Left ventricle myocardium inferior (tissue), 1 donor: Measurements from ENCODE around the gene IL16. TPM values are rescaled to one million over a fixed set of nuclear protein-coding genes. Genes with fewer than 3 reads are reported as not detected.

Experiments
- DNase-seq: peaks from one replicate; pipeline ENCODE4 v3.0.0-alpha.2; 2020
- H3K27ac ChIP-seq: fragments of 200-600 bp; replicated peaks from 2 replicates; pipeline ENCODE4 v1.8.0; 2021
- H3K27me3 ChIP-seq: fragments of 200-600 bp; 2 replicates; pipeline ENCODE4 v1.8.0; 2021; ENCODE audit warnings: low read depth
- H3K36me3 ChIP-seq: fragments of 200-600 bp; 2 replicates; pipeline ENCODE4 v1.8.0; 2021
- H3K4me1 ChIP-seq: fragments of 200-600 bp; 2 replicates; pipeline ENCODE4 v1.8.0; 2021
- H3K4me3 ChIP-seq: fragments of 200-600 bp; 2 replicates; pipeline ENCODE4 v1.8.0; 2021; ENCODE audit warnings: mild to moderate bottlenecking, moderate library complexity
- H3K9me3 ChIP-seq: fragments of 200-600 bp; replicated peaks from 2 replicates; pipeline ENCODE4 v1.8.0; 2021
- CTCF ChIP-seq: fragments of 200-600 bp; IDR thresholded peaks from 2 replicates; pipeline ENCODE4 v1.8.0; 2021; ENCODE audit warnings: antibody characterized with exemption, mild to moderate bottlenecking, borderline replicate concordance
- intact Hi-C: fragments of 100-400 bp; cut with micrococcal nuclease; formaldehyde crosslinking; loops from one replicate; pipeline ENCODE4 v1.11.0; 2022
- total RNA-seq: library from RNA; stranded (reverse); fragmentation: NEBNext Ultra II Directional; extraction: Animal tissue kit (Norgen Biotek cat#: 25700); gene quantifications from one replicate; pipeline ENCODE4 v1.2.1, GENCODE V29; 2021
- donor health status: DM: no; HTN: yes; CAD: no; lungs with severe emphysema.

IL16 gene
- total RNA-seq, 1 donor from 2014 or later = 3.8 TPM

DNA sequence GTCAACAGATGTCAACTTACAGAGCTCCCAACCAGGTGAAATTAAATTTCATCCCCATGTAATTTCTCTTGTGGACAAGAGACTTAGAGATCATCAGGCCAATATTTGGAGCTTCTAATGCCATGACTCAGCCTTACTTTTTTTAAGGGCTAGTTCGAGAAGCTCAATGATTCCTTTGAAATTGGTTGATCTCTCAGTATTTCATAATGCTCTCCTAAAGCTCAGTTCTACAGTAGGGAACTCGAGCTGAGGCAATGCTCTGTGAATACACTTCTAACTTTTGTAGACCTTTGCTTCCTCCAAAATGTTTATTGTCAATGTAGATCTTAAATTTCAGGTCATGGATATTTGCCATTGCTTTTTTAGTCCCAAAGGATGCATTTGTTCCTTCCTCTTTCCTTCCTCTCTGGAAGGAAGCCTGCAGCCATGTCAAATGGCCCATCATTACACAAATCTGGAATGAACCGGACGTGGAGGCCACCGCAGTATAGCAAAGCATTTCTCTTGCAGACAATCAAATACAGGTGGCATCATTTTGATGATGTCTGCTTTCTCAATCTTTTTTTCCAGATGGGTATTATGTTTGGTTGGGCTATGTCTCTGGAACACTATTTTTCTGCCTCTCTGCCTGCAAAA lies 98.9 kb downstream of the IL16 start:
- no peak for TF ChIP-seq CTCF
- Histone ChIP-seq H3K4me3 (no peak overlapping the region), H3K27me3 (peaks cover 7% of the 10 kb centered on the region), H3K27ac (peak overlapping the region; percentile 69), H3K4me1 (peaks cover 40% of the 10 kb centered on the region), H3K9me3 (no peaks in the 10 kb centered on the region), H3K36me3 (peaks cover 6% of the 10 kb centered on the region)
- intact Hi-C loops = no loop called here
- no peak for DNase-seq

DNA sequence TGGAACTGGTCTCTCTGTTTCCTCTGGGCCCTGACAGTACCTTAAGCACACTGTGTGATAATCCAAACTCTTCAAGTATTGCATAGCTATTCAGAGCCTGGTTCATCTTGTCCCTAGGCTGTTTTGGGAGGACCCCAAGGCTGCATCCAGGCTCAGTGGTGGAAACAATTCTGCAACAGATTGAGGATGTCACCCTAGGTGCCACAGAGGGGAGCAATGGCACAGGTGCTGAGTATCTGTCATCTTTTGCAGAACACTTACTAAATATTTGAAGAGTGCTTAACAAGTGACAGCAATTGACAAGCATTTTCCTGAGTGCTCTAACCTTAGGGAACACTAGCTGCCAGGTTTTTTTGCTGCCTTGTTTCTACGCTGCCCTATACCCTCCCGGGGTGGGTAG lies 99.5 kb downstream of the IL16 start:
- H3K4me1 ChIP-seq = peaks cover 40% of the 10 kb centered on the region
- intact Hi-C loops = no loop called here
- no peaks in the 10 kb centered on the region for H3K9me3 ChIP-seq
- TF ChIP-seq CTCF = no peak
- no peak overlapping the region for H3K4me3 ChIP-seq
- DNase-seq = no peak
- peak overlapping the region; percentile 69 for H3K27ac ChIP-seq
- peaks cover 7% of the 10 kb centered on the region for H3K27me3 ChIP-seq
- peaks cover 2% of the 10 kb centered on the region for H3K36me3 ChIP-seq

DNA sequence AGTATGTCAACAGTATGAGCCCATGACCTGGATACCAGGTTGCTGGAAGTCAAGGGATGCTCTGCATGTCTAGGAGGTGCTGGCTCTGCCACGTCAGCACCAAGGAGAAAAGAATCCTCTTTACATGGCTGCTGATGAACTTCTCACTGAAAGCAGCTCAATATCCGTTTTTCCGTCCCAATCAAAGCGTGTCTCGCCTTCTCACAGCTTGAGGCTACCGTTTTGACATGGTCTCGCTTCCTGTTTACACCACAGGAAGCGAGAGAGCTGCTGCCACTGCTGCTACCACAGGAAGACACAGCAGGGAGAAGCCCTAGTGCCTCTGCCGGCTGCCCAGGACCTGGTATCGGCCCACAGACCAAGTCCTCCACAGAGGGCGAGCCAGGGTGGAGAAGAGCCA lies 100.0 kb downstream of the IL16 start:
- Histone ChIP-seq H3K36me3 (peaks cover 7% of the 10 kb centered on the region), H3K4me3 (peak overlapping the region; percentile 51), H3K27me3 (peaks cover 7% of the 10 kb centered on the region), H3K27ac (peak overlapping the region; percentile 69), H3K9me3 (no peaks in the 10 kb centered on the region), H3K4me1 (peaks cover 40% of the 10 kb centered on the region)
- DNase-seq = peak; percentile 47
- TF ChIP-seq CTCF = no peak
- intact Hi-C loops = no loop called here

DNA sequence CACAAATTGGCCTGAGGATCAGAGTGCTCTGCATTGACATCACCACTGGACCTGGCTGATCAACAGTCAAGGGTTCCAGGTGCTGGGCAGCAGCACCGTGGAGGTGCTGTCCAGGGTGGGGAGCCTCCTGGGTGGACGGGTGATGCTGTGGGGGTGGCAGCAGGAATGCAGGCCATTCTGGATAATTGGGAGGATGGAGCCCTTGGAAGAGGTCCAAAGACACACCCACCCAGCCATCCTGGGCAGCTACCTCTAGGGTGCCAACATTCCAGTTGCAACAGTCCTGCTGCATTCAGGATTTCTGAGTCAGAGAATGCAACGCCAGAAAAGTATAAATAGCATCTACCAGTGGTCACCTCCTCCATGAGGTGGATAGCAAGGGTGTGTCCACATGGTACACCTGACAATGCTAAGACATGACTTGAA lies 100.5 kb downstream of the IL16 start:
- Histone ChIP-seq H3K4me1 (peaks cover 40% of the 10 kb centered on the region), H3K4me3 (peak overlapping the region; percentile 51), H3K9me3 (no peaks in the 10 kb centered on the region), H3K27ac (peak overlapping the region; percentile 69), H3K36me3 (peaks cover 12% of the 10 kb centered on the region), H3K27me3 (peaks cover 4% of the 10 kb centered on the region)
- no peak for DNase-seq
- TF ChIP-seq CTCF = no peak
- intact Hi-C loops = no loop called here

- Histone ChIP-seq H3K27ac (peak overlapping the region; percentile 69), H3K36me3 (peaks cover 19% of the 10 kb centered on the region), H3K4me3 (peak overlapping the region; percentile 51), H3K4me1 (peaks cover 40% of the 10 kb centered on the region), H3K27me3 (no peaks in the 10 kb centered on the region), H3K9me3 (no peaks in the 10 kb centered on the region)
- intact Hi-C loops = no loop called here
- no peak for DNase-seq
- no peak for TF ChIP-seq CTCF
Observed at GRCh38 chr15:81297603-81298575, 101.2 kb downstream of the IL16 start.
